Measurements from ENCODE around the gene PTPDC1. TPM values are rescaled to one million over a fixed set of nuclear protein-coding genes. Genes with fewer than 3 reads are reported as not detected.

Gene PTPDC1
- total RNA-seq, 1 experiment from 2014 or later, result 11.3 TPM

DNA sequence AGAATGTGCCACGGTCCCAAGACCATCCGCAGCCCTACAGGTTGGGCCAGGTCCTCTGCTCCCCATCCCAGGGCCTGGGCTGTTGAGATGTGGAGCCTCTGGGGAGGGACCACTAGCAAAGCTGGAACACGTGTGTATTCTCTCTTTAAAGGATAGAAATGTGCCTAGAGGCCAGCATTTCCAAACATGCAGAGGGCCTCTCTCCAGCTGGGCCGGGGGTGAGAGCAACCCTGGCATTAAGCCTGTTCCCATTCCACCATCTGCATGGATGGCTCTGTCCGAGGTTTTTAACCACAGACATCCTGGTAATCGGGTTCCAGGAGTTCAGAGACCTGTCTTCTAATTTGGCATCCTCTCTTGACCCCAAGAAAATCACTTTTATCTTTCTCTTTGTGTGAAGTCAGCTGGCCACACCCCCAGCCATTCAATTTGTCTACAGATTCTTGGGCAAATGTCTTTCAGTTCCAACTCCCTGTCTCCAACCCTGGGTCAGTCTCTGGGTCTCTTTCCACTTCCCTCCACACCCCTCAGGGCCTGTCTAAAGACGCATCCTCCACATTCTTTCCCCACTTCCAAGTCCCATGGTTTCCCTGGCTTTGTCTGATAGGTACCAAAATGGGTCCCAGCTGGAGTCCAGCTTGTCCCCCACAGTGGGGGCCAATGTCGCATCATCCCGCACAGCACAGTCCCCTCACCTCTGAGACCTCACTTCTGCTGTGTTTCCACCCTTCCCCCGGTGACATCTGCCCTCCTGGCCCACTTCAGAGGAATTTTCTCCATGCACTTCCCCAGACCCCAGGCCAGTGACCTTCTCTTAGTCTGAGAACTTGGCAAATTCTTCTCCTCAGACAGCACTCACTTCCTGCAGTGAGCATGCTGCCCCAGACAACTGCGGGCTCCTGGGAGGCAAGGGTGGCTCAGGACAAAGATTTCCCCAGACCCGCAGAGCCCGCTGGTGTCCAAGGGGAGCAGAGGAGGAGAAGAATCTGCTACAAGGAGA lies 56.8 kb downstream of the PTPDC1 start:
- DNase-seq (ENCODE audit: low read depth), result peak; percentile 97

DNA sequence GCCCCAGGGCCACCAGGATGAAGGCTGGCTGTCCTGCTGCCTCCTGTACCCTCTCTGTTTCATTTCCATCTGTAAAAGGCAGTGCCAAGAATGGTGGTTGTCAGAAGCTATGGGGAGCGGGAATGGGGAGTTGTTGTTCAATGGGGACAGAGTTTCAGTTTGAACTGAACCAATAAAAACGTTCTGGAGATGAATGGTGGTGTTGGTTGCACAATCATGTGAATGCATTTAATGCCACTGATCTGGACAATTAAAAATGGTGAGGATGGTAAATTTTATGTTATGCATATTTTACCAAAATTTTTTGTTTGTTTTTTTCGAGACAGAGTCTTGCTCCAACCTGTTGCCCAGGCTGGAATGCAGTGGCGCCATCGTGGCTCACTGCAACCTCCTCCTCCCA lies 58.1 kb downstream of the PTPDC1 start:
- DNase-seq (ENCODE audit: low read depth), result no peak

- DNase-seq (ENCODE audit: low read depth), result no peak
Observed at GRCh38 chr9:94144394-94144793, 60.1 kb downstream of the PTPDC1 start.

- DNase-seq (ENCODE audit: low read depth), result no peak
Observed at GRCh38 chr9:94145640-94146039, 61.4 kb downstream of the PTPDC1 start.

DNA sequence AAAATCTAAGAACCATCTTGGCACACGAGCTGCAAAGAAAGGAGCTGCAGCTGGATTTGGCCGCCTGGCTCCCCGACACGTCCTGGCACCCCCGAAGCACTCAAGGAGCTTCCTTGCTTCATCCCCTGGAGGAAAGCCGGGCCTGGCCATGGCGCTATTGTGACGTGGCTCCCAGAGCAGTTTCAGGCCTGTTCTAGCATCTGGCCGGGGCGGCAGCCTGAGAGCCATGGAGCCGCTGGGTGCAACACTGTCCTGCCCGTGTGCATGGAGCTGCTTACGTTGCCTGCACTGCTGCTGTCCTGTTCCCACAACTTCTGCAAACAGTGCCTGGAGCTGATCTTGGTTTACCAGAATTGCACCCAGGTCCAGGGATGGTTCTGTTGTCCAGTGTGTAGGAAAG lies 63.5 kb downstream of the PTPDC1 start:
- DNase-seq (ENCODE audit: low read depth), result no peak

GRCh38 chr9:94148419-94148818 lies 64.2 kb downstream of the PTPDC1 start:
- DNase-seq (ENCODE audit: low read depth), result no peak

GRCh38 chr9:94149696-94150095 lies 65.4 kb downstream of the PTPDC1 start:
- DNase-seq (ENCODE audit: low read depth), result no peak

- DNase-seq (ENCODE audit: low read depth), result peak; percentile 59
Observed at GRCh38 chr9:94150279-94150828, 66.1 kb downstream of the PTPDC1 start.

GRCh38 chr9:94150890-94151650 lies 66.8 kb downstream of the PTPDC1 start:
- peak; percentile 54 for DNase-seq (ENCODE audit: low read depth)

DNA sequence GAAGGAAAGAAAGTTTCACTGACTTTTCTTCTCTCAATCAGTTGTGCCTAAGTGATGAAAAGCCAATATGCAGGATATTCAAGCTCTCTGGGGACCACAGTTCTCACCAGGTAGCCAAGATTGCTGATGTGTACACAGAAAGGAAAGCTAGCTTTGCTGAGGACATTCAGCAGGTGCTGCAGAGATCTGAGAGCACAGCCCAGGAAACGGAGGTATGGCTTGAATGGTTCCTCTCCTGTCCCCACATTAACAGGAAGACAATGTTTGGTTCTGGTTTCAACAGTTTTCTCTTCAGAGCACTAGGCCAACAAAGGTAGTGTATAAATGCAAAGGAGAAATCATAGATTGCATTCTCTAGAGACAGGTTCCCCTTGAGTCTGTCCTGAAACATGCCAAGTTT lies 69.6 kb downstream of the PTPDC1 start:
- DNase-seq (ENCODE audit: low read depth), result no peak

GRCh38 chr9:94156348-94157049 lies 72.2 kb downstream of the PTPDC1 start:
- no peak for DNase-seq (ENCODE audit: low read depth)

GRCh38 chr9:94157050-94157801 lies 73.0 kb downstream of the PTPDC1 start:
- peak; percentile 88 for DNase-seq (ENCODE audit: low read depth)

Other genes with a start within 250 kb of the PTPDC1 start
- gene BARX1, start 129.1 kb upstream of the PTPDC1 start, total RNA-seq (2014; rRNA removed; shearing (Covaris generic)), result 0.10 TPM in 1 of 2 replicates, not detected in the other
- 1.2 and 2.2 TPM in 2 replicates for gene ZNF169, start 174.8 kb downstream of the PTPDC1 start, total RNA-seq (2014; rRNA removed; shearing (Covaris generic))
- not detected in 2 replicates for gene NUTM2F, start 244.2 kb downstream of the PTPDC1 start, total RNA-seq (2014; rRNA removed; shearing (Covaris generic))